Measurements from ENCODE around the gene NCAPD3.

- TF ChIP-seq CTCF (conservative IDR thresholded peaks at IDR 0.05) (no peak), EZH2 (IDR thresholded peaks at IDR 0.05; ENCODE audit: low read depth) (no peak)
Observed at GRCh38 chr11:134153147-134153905, 70.4 kb downstream of the NCAPD3 start.
